GM19395 (cell line): ENCODE measurements around the gene MEAF6.
A peak's percentile ranks its signal among the peaks of the same experiment; 100 is the strongest.

ENCODE experiments used
- ATAC-seq: cut with Tn5 transposase; IDR thresholded peaks from one replicate; pipeline ENCODE4 v1.9.1; 2021; ENCODE audit warnings: mild to moderate bottlenecking, moderate library complexity; ENCODE audit not compliant: unreplicated experiment

MEAF6 gene

GRCh38 chr1:37485902-37486679 lies 28.5 kb downstream of the MEAF6 start:
- no peak for ATAC-seq

GRCh38 chr1:37484325-37485051 lies 30.1 kb downstream of the MEAF6 start:
- no peak for ATAC-seq

- ATAC-seq: no peak
Observed at GRCh38 chr1:37483785-37484184, 30.8 kb downstream of the MEAF6 start.

GRCh38 chr1:37482796-37483744 lies 31.5 kb downstream of the MEAF6 start:
- ATAC-seq: no peak

GRCh38 chr1:37482004-37482785 lies 32.4 kb downstream of the MEAF6 start:
- ATAC-seq: no peak

- no peak for ATAC-seq
Observed at GRCh38 chr1:37481289-37482003, 33.1 kb downstream of the MEAF6 start.

- ATAC-seq: no peak
Observed at GRCh38 chr1:37480581-37481288, 33.8 kb downstream of the MEAF6 start.

GRCh38 chr1:37480125-37480466 lies 34.5 kb downstream of the MEAF6 start:
- ATAC-seq: no peak

- peak; percentile 33 for ATAC-seq
Observed at GRCh38 chr1:37479255-37480124, 35.1 kb downstream of the MEAF6 start.

- ATAC-seq: no peak
Observed at GRCh38 chr1:37478890-37479254, 35.7 kb downstream of the MEAF6 start.

- no peak for ATAC-seq
Observed at GRCh38 chr1:37478451-37478881, 36.1 kb downstream of the MEAF6 start.

GRCh38 chr1:37477946-37478345 lies 36.6 kb downstream of the MEAF6 start:
- no peak for ATAC-seq

- ATAC-seq: peak; percentile 44
Observed at GRCh38 chr1:37477198-37477931, 37.2 kb downstream of the MEAF6 start.

GRCh38 chr1:37476460-37477197 lies 37.9 kb downstream of the MEAF6 start:
- ATAC-seq: peak; percentile 7

GRCh38 chr1:37476087-37476452 lies 38.5 kb downstream of the MEAF6 start:
- ATAC-seq: no peak

GRCh38 chr1:37475380-37476086 lies 39.0 kb downstream of the MEAF6 start:
- ATAC-seq: no peak
